ENCODE data around the gene PASK. TPM values are rescaled to one million over a fixed set of nuclear protein-coding genes. Genes with fewer than 3 reads are reported as not detected.

The PASK gene
- total and polyA plus RNA-seq, 9 of the 15 experiments (the other 6 are each of a cell fraction or from before 2014, with no cell fraction given) = 1.5 to 30.3 (median 9.9) TPM

DNA sequence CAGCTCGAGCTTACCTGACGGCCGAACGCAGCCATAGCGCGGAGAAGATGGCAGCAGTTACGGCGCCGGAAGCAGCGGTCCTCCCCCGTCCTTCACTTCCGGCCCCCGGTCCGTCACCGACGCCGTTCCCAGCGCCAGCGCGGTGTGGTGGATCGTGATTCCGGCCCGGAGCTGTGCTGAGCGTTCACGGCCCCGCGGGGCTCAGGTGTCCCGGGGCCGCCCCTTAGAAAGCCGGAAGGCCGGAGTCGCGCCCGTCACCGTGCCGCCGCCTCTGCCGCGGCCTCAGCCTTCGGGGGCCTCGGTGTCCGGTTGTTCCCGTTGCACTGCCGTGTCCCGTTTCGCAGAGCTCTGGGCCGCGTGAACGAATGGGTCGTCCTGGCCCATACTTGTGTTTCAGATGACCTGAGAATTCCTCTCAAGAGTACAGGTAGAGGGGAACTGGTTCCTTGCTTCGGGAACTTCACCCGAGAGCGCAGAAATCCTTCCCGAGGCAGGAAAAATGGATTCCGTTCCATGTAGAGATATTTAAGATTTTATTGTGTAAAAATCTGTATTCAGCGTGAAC is 47.0 kb downstream of the PASK start, which contains the start of gene MTERF4 (continued):
- TF ChIP-seq, protein P1, sequence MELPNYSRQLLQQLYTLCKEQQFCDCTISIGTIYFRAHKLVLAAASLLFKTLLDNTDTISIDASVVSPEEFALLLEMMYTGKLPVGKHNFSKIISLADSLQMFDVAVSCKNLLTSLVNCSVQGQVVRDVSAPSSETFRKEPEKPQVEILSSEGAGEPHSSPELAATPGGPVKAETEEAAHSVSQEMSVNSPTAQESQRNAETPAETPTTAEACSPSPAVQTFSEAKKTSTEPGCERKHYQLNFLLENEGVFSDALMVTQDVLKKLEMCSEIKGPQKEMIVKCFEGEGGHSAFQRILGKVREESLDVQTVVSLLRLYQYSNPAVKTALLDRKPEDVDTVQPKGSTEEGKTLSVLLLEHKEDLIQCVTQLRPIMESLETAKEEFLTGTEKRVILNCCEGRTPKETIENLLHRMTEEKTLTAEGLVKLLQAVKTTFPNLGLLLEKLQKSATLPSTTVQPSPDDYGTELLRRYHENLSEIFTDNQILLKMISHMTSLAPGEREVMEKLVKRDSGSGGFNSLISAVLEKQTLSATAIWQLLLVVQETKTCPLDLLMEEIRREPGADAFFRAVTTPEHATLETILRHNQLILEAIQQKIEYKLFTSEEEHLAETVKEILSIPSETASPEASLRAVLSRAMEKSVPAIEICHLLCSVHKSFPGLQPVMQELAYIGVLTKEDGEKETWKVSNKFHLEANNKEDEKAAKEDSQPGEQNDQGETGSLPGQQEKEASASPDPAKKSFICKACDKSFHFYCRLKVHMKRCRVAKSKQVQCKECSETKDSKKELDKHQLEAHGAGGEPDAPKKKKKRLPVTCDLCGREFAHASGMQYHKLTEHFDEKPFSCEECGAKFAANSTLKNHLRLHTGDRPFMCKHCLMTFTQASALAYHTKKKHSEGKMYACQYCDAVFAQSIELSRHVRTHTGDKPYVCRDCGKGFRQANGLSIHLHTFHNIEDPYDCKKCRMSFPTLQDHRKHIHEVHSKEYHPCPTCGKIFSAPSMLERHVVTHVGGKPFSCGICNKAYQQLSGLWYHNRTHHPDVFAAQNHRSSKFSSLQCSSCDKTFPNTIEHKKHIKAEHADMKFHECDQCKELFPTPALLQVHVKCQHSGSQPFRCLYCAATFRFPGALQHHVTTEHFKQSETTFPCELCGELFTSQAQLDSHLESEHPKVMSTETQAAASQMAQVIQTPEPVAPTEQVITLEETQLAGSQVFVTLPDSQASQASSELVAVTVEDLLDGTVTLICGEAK (IDR thresholded peaks at IDR 0.05) = peak; percentile 99
- TF ChIP-seq, protein P1 (CRISPR knock-in tag; IDR thresholded peaks at IDR 0.05) = no peak
- TF ChIP-seq ZSCAN32 (CRISPR knock-in tag; IDR thresholded peaks at IDR 0.05) = no peak
- TF ChIP-seq, protein P2, sequence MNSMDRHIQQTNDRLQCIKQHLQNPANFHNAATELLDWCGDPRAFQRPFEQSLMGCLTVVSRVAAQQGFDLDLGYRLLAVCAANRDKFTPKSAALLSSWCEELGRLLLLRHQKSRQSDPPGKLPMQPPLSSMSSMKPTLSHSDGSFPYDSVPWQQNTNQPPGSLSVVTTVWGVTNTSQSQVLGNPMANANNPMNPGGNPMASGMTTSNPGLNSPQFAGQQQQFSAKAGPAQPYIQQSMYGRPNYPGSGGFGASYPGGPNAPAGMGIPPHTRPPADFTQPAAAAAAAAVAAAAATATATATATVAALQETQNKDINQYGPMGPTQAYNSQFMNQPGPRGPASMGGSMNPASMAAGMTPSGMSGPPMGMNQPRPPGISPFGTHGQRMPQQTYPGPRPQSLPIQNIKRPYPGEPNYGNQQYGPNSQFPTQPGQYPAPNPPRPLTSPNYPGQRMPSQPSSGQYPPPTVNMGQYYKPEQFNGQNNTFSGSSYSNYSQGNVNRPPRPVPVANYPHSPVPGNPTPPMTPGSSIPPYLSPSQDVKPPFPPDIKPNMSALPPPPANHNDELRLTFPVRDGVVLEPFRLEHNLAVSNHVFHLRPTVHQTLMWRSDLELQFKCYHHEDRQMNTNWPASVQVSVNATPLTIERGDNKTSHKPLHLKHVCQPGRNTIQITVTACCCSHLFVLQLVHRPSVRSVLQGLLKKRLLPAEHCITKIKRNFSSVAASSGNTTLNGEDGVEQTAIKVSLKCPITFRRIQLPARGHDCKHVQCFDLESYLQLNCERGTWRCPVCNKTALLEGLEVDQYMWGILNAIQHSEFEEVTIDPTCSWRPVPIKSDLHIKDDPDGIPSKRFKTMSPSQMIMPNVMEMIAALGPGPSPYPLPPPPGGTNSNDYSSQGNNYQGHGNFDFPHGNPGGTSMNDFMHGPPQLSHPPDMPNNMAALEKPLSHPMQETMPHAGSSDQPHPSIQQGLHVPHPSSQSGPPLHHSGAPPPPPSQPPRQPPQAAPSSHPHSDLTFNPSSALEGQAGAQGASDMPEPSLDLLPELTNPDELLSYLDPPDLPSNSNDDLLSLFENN (IDR thresholded peaks at IDR 0.05; ENCODE audit: low read depth in 2 of 2, low read length in 2 of 2) = no peak
- TF ChIP-seq, protein P3, sequence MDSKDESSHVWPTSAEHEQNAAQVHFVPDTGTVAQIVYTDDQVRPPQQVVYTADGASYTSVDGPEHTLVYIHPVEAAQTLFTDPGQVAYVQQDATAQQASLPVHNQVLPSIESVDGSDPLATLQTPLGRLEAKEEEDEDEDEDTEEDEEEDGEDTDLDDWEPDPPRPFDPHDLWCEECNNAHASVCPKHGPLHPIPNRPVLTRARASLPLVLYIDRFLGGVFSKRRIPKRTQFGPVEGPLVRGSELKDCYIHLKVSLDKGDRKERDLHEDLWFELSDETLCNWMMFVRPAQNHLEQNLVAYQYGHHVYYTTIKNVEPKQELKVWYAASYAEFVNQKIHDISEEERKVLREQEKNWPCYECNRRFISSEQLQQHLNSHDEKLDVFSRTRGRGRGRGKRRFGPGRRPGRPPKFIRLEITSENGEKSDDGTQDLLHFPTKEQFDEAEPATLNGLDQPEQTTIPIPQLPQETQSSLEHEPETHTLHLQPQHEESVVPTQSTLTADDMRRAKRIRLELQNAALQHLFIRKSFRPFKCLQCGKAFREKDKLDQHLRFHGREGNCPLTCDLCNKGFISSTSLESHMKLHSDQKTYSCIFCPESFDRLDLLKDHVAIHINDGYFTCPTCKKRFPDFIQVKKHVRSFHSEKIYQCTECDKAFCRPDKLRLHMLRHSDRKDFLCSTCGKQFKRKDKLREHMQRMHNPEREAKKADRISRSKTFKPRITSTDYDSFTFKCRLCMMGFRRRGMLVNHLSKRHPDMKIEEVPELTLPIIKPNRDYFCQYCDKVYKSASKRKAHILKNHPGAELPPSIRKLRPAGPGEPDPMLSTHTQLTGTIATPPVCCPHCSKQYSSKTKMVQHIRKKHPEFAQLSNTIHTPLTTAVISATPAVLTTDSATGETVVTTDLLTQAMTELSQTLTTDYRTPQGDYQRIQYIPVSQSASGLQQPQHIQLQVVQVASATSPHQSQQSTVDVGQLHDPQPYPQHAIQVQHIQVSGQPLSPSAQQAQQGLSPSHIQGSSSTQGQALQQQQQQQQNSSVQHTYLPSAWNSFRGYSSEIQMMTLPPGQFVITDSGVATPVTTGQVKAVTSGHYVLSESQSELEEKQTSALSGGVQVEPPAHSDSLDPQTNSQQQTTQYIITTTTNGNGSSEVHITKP (IDR thresholded peaks at IDR 0.05; ENCODE audit: partially characterized antibody) = no peak
- TF ChIP-seq MEIS2 (IDR thresholded peaks at IDR 0.05; ENCODE audit: partially characterized antibody) = no peak
- TF ChIP-seq RBFOX2 (IDR thresholded peaks at IDR 0.05; ENCODE audit: low read depth, low read length) = peak; percentile 92
- peak; percentile 96 for TF ChIP-seq NFRKB (IDR thresholded peaks at IDR 0.05; ENCODE audit: low read depth)
- no peak for TF ChIP-seq CHD2 (IDR thresholded peaks at IDR 0.05; ENCODE audit: low read depth, low read length)
- TF ChIP-seq ZNF133 (CRISPR knock-in tag; IDR thresholded peaks at IDR 0.05) = no peak
- peak; percentile 80 for TF ChIP-seq POLR2A (conservative IDR thresholded peaks at IDR 0.05)
- no peak for TF ChIP-seq GATAD2A (IDR thresholded peaks at IDR 0.05)
